Right atrium auricular region (tissue), 2 donors: ENCODE results near the gene GSTT2B. TPM values are rescaled to one million over a fixed set of nuclear protein-coding genes. Genes with fewer than 3 reads are reported as not detected.
"Not testable (repeated sequence)": the region's sequence is repeated elsewhere in the genome, so short reads cannot be mapped to it uniquely, and the experiment has no call there.

Experiments used
- DNase-seq: peaks from one replicate; pipeline ENCODE4 v3.0.0-alpha.2; 2019; ENCODE audit warnings: low spot score
- H3K27ac ChIP-seq, 2 donors: fragments of 200-600 bp; sonication (generic); 1 replicate in 1 of 2; 2 replicates in 1 of 2; pipeline ENCODE4 v1.5.1; 2016 to 2019
- H3K27me3 ChIP-seq, 2 donors: fragments of 200-600 bp; sonication (generic); one replicate each; pipeline versions ENCODE4 v1.5.1 to v1.6.0; 2017 to 2019
- H3K36me3 ChIP-seq: fragments of 200-600 bp; sonication (generic); one replicate; pipeline ENCODE4 v1.5.1; 2016
- H3K4me1 ChIP-seq, 2 donors: fragments of 200-600 bp; sonication (generic); one replicate each; pipeline versions ENCODE4 v1.5.1 to v1.6.0; 2017 to 2019
- H3K4me3 ChIP-seq, 2 donors: fragments of 200-600 bp; sonication (generic); 1 replicate in 1 of 2; 2 replicates in 1 of 2; pipeline ENCODE4 v1.5.1; 2017 to 2019; ENCODE audit warnings: mild to moderate bottlenecking in 1 of 2, moderate library complexity in 1 of 2
- H3K9me3 ChIP-seq, 2 donors: fragments of 200-600 bp; sonication (generic); one replicate each; pipeline ENCODE4 v1.5.1; 2019
- total RNA-seq, 2 donors: library from RNA; depleted of rRNA; stranded (reverse); fragments of >200 nt; gene quantifications; one replicate each; pipeline ENCODE4 v1.1.0, GENCODE V29; 2016
- TF ChIP-seq, protein P1 (sequence below), 2 donors: fragments of 200-600 bp; sonication (generic); IDR thresholded peaks; one replicate each; pipeline ENCODE4 v1.5.1; 2019; ENCODE audit warnings: antibody characterized with exemption in 2 of 2

The GSTT2B gene
- total RNA-seq, 2 donors from 2014 or later: 3.7 to 9.1 TPM

DNA sequence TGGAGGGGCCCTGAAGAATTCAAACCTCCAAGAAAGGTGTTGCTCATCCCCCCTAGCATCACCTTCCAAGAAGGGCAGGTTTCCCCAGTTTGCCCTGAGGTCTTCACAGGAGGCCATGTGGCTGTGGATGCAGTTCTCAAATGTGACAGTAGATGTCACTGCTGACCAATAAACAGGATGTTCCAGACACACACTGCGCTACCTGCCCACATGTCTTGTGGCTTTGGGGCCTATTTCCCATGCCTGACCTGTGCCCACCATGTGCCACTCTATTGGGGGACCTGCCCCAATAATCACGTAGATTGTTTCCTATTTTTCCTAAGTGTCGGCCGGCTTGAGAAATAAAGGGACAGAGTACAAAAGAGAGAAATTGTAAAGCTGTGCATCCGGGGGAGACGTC, 23.4 kb upstream of the GSTT2B start:
- TF ChIP-seq, protein P1, sequence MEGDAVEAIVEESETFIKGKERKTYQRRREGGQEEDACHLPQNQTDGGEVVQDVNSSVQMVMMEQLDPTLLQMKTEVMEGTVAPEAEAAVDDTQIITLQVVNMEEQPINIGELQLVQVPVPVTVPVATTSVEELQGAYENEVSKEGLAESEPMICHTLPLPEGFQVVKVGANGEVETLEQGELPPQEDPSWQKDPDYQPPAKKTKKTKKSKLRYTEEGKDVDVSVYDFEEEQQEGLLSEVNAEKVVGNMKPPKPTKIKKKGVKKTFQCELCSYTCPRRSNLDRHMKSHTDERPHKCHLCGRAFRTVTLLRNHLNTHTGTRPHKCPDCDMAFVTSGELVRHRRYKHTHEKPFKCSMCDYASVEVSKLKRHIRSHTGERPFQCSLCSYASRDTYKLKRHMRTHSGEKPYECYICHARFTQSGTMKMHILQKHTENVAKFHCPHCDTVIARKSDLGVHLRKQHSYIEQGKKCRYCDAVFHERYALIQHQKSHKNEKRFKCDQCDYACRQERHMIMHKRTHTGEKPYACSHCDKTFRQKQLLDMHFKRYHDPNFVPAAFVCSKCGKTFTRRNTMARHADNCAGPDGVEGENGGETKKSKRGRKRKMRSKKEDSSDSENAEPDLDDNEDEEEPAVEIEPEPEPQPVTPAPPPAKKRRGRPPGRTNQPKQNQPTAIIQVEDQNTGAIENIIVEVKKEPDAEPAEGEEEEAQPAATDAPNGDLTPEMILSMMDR (IDR thresholded peaks at IDR 0.05): peak in 1 of 2 donors; percentile 62
- Histone ChIP-seq H3K27me3 (no peaks in the 10 kb centered on the region), H3K4me1 (no peaks in the 10 kb centered on the region), H3K4me3 (no peak overlapping the region), H3K9me3 (no peaks in the 10 kb centered on the region), H3K36me3 (no peaks in the 10 kb centered on the region), H3K27ac (no peak overlapping the region)
- no peak for DNase-seq

DNA sequence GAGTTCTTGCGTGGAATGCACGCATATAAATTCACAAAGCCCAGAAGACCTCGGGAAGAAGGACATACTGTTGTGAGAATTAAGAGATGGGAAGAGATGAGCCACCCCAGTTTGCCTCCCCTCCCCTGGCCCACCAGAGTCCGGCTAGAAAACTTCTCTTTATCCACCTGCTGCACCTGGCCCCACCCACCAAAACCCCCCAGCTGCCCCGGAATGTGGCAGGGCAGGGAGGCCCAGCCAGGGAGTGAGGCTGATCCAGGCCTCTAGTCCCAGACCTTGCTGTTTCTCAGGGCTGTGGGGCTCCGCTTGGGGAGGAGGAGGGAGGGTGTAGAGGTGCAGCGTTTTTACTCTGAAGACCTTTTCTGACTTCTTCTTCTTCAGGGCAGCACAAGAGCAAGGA, 19.6 kb upstream of the GSTT2B start:
- H3K36me3 ChIP-seq, H3K27ac ChIP-seq, H3K27me3 ChIP-seq, H3K4me1 ChIP-seq, DNase-seq, H3K9me3 ChIP-seq: not testable (repeated sequence)
- H3K4me3 ChIP-seq: peak overlapping the region in 1 of 2 donors; percentile 27

DNA sequence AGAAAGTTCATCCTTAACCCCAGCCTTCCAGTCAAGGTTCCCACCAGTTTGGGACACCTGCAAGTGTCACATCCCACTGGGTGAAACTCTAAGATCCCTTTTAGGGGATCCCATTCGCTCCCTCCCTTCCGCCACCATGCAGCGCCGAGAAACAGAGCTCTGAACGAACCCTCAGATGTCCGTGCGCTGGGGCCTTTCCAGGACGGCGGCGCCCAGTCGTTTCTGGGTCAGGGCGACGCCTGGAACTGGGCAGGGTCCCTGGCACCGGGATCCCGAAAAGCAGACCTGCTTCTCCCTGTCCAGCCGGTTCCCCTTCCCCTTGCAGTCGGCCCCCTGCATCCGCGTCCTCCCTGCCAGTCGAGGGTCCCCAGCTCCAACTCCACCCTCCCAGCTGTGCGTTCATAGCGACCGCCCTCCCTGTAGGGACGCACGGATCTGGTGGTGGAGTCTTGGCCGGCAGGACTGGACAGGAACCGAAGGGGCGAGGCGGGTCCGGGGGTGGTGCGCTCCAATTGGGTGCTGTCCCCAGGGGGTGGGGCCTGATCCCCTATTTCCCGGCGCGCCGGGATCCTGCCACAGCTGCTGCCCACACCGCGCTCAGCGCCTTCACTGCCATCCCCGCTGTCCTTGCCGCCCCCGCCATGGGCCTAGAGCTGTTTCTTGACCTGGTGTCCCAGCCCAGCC, 18.7 kb upstream of the GSTT2B start, which contains the start of gene GSTT2:
Gene GSTT2 (plus strand): TSS at position 578 of the 684 bp plus-strand sequence.
- not testable (repeated sequence) for H3K27ac ChIP-seq, H3K9me3 ChIP-seq, H3K4me1 ChIP-seq, H3K27me3 ChIP-seq, H3K36me3 ChIP-seq, DNase-seq
- peak within 1 kb of the TSS in 1 of 2 donors; percentile 27 for H3K4me3 ChIP-seq

DNA sequence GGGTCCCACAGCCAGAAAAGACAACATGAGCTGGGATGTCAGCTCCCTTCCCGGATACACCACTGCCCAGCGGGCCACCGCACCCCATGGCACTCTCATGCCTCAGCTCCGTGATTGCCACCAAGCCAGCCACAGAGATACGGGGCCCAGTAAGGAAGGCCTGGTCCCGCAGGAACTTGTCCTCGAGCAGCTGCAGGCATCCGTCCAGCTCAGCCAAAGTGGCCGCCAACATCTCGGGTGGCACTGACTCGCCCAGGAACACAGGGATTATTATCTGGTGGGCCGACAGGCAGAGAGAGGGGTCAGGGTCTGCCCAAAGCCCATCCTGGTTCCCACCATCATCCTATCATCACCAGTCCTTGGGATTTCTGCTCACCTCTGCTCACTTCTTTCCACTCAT, 16.3 kb upstream of the GSTT2B start:
- not testable (repeated sequence) for H3K27ac ChIP-seq, H3K4me1 ChIP-seq, H3K27me3 ChIP-seq, H3K4me3 ChIP-seq, H3K36me3 ChIP-seq, H3K9me3 ChIP-seq, DNase-seq

DNA sequence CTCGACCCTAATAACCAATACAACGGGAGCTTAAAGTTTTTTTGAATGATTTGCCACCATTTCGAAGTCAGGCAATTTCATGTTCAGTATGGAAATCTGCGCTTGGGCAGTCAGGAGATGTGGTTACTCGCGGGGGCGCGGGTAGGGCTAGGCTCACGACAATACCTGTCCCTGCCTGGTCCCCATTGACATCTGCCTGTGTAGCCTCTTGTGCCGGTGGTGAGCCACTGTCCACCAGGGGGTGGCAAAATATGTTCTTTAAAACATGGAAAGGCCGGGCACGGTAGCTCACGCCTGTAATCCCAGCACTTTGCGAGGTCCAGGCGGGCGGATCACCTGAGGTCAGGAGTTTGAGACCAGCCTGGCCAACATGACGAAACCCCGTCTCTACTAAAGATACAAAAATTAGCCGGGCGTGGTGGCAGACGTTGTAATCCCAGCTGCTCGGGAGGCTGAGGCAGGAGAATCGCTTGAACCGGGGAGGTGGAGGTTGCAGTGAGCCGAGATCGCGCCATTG, 13.9 kb upstream of the GSTT2B start:
- H3K4me1 ChIP-seq, H3K4me3 ChIP-seq, H3K27ac ChIP-seq, DNase-seq, H3K9me3 ChIP-seq, H3K27me3 ChIP-seq: not testable (repeated sequence)
- peaks cover 20% of the 10 kb centered on the region for H3K36me3 ChIP-seq

DNA sequence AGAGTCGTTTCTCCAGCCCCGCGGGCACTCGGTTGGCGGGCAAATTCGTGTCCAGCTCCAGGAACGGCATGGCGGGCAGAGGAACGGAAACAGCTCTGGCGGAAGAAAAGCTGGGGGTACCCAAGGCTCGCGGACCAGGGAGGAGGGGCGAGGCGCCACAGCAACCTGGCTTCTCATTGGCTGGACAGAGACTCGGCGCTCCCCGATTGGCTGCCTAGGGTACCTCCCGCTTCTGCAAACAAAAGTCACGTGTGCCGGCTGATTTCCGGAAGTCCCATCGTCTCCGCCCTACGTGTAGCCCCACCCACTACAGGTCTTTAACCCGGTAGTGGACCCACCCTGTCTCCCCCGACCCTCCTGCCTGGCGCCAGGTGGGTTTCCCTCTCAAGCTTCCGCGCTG, 13.3 kb upstream of the GSTT2B start, which contains the start of gene DDT:
Gene DDT (minus strand): TSS at position 97 of the 400 bp plus-strand sequence. CDS start 27 bp downstream, at position 70.
- H3K27me3 ChIP-seq, H3K27ac ChIP-seq, DNase-seq, H3K4me1 ChIP-seq, H3K9me3 ChIP-seq, H3K4me3 ChIP-seq: not testable (repeated sequence)
- peaks cover 26% of the 10 kb centered on the region for H3K36me3 ChIP-seq

DNA sequence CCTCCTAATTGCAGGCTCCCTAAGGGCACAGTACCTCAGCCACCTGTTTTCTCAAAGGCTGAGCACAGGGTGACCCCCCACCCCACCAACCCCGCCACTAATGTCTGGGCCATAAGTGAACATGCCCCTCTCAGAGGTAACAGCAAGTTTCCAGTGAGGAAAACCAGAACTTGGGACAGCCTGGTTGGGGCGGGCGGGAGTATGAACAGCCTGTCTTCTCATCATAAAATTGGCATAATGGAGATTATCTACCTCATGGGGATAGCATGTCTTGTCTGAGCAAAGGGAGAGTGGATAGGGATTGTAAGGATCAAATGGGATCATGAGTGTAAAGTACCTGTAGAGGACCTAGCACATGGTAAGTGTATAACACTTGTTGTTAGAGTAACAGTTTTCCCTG, 10.9 kb upstream of the GSTT2B start:
- DNase-seq, H3K4me3 ChIP-seq, H3K27ac ChIP-seq, H3K27me3 ChIP-seq, H3K9me3 ChIP-seq, H3K4me1 ChIP-seq: not testable (repeated sequence)
- H3K36me3 ChIP-seq: peaks cover 28% of the 10 kb centered on the region

DNA sequence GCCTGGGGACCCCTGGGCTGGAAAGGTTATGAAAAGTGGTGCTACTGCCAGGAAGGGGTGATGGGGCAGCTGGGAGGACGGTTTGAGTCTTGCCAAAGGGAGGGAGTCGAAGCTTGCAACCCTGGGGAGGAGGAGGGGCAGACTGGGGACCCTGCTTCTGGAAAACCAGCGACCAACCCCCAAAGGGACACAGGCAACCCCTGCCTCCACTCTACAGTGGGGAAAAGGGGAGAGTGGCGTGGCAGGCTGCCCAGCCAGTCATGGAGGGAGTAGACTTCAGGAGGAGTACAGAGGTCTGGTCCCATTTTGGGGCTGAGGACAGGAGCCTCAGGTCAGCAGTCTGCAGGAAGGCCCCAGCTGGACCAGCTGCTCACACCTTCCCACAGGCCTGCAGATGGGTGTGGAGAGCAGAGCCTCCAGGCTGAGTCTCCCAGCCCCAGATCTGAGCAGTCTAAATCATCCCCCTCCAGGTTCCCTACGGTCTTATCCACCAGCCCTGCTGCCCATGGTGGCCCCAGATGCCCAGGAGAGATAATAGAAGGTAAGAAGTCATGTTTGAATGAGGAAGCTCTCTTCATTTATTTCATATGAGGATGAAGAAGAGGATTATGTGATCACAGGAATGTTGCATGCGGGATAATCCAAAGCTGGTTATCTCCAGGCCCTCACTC, 10.0 kb upstream of the GSTT2B start:
- DNase-seq: no peak
- TF ChIP-seq, protein P1 (IDR thresholded peaks at IDR 0.05): no peak
- H3K4me3 ChIP-seq: no peak overlapping the region

More for the DNA sequence above, 10.0 kb upstream of the GSTT2B start:
- Histone ChIP-seq H3K4me1 (no peaks in the 10 kb centered on the region), H3K36me3 (peaks cover 28% of the 10 kb centered on the region), H3K9me3 (no peaks in the 10 kb centered on the region), H3K27ac (no peak overlapping the region), H3K27me3 (no peaks in the 10 kb centered on the region)
